IMR-90 (cell line): ENCODE results near the gene RILPL2.
"Not testable (repeated sequence)": the region's sequence is repeated elsewhere in the genome, so short reads cannot be mapped to it uniquely, and the experiment has no call there.

Source experiments
- CTCF ChIP-seq: conservative IDR thresholded peaks from 2 replicates; pipeline ENCODE4 v1.5.1; 2012; ENCODE audit warnings: mild to moderate bottlenecking, low read depth, low read length, improper control_type of control experiment
- MAFK ChIP-seq: IDR thresholded peaks from 2 replicates; pipeline ENCODE4 v1.6.1; 2012; ENCODE audit warnings: low read depth, low read length, improper control_type of control experiment
- POLR2A ChIP-seq: IDR thresholded peaks from 2 replicates; pipeline ENCODE4 v1.6.1; 2012; ENCODE audit warnings: mild to moderate bottlenecking, low read depth, low read length
- RAD21 ChIP-seq: IDR thresholded peaks from 2 replicates; pipeline ENCODE4 v1.6.1; 2012; ENCODE audit warnings: low read length, improper control_type of control experiment
- RFX5 ChIP-seq: IDR thresholded peaks from 2 replicates; pipeline ENCODE4 v1.8.0; 2012; ENCODE audit warnings: low read depth, mild to moderate bottlenecking, low read length, moderate library complexity
- TF ChIP-seq, protein P1 (sequence below): fragments of 150-350 bp; IDR thresholded peaks from 2 replicates; pipeline ENCODE4 v1.6.1; 2017; ENCODE audit warnings: mild to moderate bottlenecking, antibody characterized with exemption, low read length, low read depth
- TF ChIP-seq, protein P2 (sequence below): fragments of 150-350 bp; IDR thresholded peaks from 2 replicates; pipeline ENCODE4 v1.6.1; 2016; ENCODE audit warnings: low read depth, mild to moderate bottlenecking, low read length, moderate library complexity, borderline replicate concordance

DNA sequence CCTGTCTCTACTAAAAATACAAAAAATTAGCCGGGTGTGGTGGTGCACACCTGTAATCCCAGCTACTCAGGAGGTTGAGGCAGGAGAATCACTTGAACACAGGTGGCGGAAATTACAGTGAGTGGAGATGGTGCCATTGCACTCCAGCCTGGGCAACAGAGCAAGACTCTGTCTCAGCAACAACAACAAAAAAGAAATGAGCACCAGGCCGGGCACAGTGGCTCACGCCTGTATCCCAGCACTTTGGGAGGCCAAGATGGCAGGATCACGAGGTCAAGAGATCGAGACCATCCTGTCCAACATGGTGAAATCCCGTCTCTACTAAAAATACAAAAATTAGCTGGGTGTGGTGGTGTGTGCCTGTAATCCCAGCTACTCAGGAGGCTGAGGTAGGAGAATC is 68.1 kb downstream of the RILPL2 start:
- TF ChIP-seq POLR2A, CTCF, RFX5, MAFK, RAD21: not testable (repeated sequence)
- TF ChIP-seq, protein P1, sequence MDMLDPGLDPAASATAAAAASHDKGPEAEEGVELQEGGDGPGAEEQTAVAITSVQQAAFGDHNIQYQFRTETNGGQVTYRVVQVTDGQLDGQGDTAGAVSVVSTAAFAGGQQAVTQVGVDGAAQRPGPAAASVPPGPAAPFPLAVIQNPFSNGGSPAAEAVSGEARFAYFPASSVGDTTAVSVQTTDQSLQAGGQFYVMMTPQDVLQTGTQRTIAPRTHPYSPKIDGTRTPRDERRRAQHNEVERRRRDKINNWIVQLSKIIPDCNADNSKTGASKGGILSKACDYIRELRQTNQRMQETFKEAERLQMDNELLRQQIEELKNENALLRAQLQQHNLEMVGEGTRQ = not testable (repeated sequence)
- TF ChIP-seq, protein P2, sequence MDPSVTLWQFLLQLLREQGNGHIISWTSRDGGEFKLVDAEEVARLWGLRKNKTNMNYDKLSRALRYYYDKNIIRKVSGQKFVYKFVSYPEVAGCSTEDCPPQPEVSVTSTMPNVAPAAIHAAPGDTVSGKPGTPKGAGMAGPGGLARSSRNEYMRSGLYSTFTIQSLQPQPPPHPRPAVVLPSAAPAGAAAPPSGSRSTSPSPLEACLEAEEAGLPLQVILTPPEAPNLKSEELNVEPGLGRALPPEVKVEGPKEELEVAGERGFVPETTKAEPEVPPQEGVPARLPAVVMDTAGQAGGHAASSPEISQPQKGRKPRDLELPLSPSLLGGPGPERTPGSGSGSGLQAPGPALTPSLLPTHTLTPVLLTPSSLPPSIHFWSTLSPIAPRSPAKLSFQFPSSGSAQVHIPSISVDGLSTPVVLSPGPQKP = not testable (repeated sequence)
